ENCODE measurements around the gene CLCN7. TPM values are rescaled to one million over a fixed set of nuclear protein-coding genes. Genes with fewer than 3 reads are reported as not detected.

CLCN7 gene
- total and polyA plus RNA-seq, 2 of the 13 experiments (the other 11 are each of a cell fraction or from before 2014, with no cell fraction given), result 24.6 to 25.1 TPM

- TF ChIP-seq, protein P1, sequence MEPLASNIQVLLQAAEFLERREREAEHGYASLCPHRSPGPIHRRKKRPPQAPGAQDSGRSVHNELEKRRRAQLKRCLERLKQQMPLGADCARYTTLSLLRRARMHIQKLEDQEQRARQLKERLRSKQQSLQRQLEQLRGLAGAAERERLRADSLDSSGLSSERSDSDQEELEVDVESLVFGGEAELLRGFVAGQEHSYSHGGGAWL (CRISPR knock-in tag; IDR thresholded peaks at IDR 0.05), result no peak
- TF ChIP-seq TEAD2 (CRISPR knock-in tag; IDR thresholded peaks at IDR 0.05) (no peak), SPEN (CRISPR knock-in tag; IDR thresholded peaks at IDR 0.05; ENCODE audit: low read depth) (no peak), ZNF879 (CRISPR knock-in tag; IDR thresholded peaks at IDR 0.05) (no peak), XRCC5 (optimal IDR thresholded peaks at IDR 0.05; ENCODE audit: low read length) (no peak), ZSCAN25 (CRISPR knock-in tag; IDR thresholded peaks at IDR 0.05) (no peak), NFKBIZ (CRISPR knock-in tag; IDR thresholded peaks at IDR 0.05) (no peak), ZNF530 (CRISPR knock-in tag; IDR thresholded peaks at IDR 0.05; ENCODE audit: low read depth) (no peak), THYN1 (CRISPR knock-in tag; IDR thresholded peaks at IDR 0.05; ENCODE audit: borderline replicate concordance, low read depth) (no peak), ASH2L (IDR thresholded peaks at IDR 0.05; ENCODE audit: insufficient read length, low read depth, low read length) (no peak), KAT7 (CRISPR knock-in tag; IDR thresholded peaks at IDR 0.05; ENCODE audit: borderline replicate concordance) (no peak)
- TF ChIP-seq, protein P2, sequence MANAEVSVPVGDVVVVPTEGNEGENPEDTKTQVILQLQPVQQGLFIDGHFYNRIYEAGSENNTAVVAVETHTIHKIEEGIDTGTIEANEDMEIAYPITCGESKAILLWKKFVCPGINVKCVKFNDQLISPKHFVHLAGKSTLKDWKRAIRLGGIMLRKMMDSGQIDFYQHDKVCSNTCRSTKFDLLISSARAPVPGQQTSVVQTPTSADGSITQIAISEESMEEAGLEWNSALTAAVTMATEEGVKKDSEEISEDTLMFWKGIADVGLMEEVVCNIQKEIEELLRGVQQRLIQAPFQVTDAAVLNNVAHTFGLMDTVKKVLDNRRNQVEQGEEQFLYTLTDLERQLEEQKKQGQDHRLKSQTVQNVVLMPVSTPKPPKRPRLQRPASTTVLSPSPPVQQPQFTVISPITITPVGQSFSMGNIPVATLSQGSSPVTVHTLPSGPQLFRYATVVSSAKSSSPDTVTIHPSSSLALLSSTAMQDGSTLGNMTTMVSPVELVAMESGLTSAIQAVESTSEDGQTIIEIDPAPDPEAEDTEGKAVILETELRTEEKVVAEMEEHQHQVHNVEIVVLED (CRISPR knock-in tag; IDR thresholded peaks at IDR 0.05; ENCODE audit: borderline replicate concordance), result no peak
- TF ChIP-seq, protein P3, sequence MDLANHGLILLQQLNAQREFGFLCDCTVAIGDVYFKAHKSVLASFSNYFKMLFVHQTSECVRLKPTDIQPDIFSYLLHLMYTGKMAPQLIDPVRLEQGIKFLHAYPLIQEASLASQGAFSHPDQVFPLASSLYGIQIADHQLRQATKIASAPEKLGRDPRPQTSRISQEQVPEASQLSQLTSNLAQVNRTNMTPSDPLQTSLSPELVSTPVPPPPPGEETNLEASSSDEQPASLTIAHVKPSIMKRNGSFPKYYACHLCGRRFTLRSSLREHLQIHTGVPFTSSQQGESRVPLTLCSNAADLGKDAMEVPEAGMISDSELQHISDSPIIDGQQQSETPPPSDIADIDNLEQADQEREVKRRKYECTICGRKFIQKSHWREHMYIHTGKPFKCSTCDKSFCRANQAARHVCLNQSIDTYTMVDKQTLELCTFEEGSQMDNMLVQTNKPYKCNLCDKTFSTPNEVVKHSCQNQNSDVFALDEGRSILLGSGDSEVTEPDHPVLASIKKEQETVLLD (CRISPR knock-in tag; IDR thresholded peaks at IDR 0.05; ENCODE audit: low read depth), result no peak
- TF ChIP-seq, protein P4, sequence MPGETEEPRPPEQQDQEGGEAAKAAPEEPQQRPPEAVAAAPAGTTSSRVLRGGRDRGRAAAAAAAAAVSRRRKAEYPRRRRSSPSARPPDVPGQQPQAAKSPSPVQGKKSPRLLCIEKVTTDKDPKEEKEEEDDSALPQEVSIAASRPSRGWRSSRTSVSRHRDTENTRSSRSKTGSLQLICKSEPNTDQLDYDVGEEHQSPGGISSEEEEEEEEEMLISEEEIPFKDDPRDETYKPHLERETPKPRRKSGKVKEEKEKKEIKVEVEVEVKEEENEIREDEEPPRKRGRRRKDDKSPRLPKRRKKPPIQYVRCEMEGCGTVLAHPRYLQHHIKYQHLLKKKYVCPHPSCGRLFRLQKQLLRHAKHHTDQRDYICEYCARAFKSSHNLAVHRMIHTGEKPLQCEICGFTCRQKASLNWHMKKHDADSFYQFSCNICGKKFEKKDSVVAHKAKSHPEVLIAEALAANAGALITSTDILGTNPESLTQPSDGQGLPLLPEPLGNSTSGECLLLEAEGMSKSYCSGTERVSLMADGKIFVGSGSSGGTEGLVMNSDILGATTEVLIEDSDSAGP (CRISPR knock-in tag; IDR thresholded peaks at IDR 0.05; ENCODE audit: borderline replicate concordance), result 0 out of 2 replicates have a peak, but pooled peaks have one; percentile 52
- TF ChIP-seq, protein P5, sequence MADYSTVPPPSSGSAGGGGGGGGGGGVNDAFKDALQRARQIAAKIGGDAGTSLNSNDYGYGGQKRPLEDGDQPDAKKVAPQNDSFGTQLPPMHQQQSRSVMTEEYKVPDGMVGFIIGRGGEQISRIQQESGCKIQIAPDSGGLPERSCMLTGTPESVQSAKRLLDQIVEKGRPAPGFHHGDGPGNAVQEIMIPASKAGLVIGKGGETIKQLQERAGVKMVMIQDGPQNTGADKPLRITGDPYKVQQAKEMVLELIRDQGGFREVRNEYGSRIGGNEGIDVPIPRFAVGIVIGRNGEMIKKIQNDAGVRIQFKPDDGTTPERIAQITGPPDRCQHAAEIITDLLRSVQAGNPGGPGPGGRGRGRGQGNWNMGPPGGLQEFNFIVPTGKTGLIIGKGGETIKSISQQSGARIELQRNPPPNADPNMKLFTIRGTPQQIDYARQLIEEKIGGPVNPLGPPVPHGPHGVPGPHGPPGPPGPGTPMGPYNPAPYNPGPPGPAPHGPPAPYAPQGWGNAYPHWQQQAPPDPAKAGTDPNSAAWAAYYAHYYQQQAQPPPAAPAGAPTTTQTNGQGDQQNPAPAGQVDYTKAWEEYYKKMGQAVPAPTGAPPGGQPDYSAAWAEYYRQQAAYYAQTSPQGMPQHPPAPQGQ (CRISPR knock-in tag; IDR thresholded peaks at IDR 0.05; ENCODE audit: borderline replicate concordance), result no peak
- TF ChIP-seq, protein P6, sequence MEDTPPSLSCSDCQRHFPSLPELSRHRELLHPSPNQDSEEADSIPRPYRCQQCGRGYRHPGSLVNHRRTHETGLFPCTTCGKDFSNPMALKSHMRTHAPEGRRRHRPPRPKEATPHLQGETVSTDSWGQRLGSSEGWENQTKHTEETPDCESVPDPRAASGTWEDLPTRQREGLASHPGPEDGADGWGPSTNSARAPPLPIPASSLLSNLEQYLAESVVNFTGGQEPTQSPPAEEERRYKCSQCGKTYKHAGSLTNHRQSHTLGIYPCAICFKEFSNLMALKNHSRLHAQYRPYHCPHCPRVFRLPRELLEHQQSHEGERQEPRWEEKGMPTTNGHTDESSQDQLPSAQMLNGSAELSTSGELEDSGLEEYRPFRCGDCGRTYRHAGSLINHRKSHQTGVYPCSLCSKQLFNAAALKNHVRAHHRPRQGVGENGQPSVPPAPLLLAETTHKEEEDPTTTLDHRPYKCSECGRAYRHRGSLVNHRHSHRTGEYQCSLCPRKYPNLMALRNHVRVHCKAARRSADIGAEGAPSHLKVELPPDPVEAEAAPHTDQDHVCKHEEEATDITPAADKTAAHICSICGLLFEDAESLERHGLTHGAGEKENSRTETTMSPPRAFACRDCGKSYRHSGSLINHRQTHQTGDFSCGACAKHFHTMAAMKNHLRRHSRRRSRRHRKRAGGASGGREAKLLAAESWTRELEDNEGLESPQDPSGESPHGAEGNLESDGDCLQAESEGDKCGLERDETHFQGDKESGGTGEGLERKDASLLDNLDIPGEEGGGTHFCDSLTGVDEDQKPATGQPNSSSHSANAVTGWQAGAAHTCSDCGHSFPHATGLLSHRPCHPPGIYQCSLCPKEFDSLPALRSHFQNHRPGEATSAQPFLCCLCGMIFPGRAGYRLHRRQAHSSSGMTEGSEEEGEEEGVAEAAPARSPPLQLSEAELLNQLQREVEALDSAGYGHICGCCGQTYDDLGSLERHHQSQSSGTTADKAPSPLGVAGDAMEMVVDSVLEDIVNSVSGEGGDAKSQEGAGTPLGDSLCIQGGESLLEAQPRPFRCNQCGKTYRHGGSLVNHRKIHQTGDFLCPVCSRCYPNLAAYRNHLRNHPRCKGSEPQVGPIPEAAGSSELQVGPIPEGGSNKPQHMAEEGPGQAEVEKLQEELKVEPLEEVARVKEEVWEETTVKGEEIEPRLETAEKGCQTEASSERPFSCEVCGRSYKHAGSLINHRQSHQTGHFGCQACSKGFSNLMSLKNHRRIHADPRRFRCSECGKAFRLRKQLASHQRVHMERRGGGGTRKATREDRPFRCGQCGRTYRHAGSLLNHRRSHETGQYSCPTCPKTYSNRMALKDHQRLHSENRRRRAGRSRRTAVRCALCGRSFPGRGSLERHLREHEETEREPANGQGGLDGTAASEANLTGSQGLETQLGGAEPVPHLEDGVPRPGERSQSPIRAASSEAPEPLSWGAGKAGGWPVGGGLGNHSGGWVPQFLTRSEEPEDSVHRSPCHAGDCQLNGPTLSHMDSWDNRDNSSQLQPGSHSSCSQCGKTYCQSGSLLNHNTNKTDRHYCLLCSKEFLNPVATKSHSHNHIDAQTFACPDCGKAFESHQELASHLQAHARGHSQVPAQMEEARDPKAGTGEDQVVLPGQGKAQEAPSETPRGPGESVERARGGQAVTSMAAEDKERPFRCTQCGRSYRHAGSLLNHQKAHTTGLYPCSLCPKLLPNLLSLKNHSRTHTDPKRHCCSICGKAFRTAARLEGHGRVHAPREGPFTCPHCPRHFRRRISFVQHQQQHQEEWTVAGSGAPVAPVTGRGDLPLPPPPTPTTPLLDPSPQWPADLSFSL (CRISPR knock-in tag; IDR thresholded peaks at IDR 0.05), result no peak
These were observed 67.1 kb downstream of the CLCN7 start (continued) for GRCh38 chr16:1407753-1408152.
